HEK293 (cell line): ENCODE data around the gene ADAMTS10.

Source experiments
- CTCF ChIA-PET: fragments of 350-600 bp; formaldehyde crosslinking; extraction: SDS; loops from one replicate; lab custom pipeline; 2021; ENCODE audit warnings: antibody characterized with exemption; lab: Yijun Ruan, JAX
- POLR2A ChIA-PET: fragments of 300-600 bp; formaldehyde crosslinking; extraction: SDS; loops from one replicate; lab custom pipeline; 2020; ENCODE audit warnings: antibody characterized with exemption, inconsistent platforms; lab: Yijun Ruan, JAX
- H3K27ac ChIP-seq: fragments of 200-500 bp; sonication (Bioruptor generic); 2 replicates; pipeline ENCODE4 v1.5.1; 2014; ENCODE audit warnings: low read depth, low read length, control low read depth, inconsistent platforms; ENCODE audit errors: extremely low read depth
- H3K36me3 ChIP-seq, 2 experiments: fragments of 200-500 bp in 1 of 2; sonication (Bioruptor generic) in 1 of 2; 1 replicate in 1 of 2; 2 replicates in 1 of 2; pipeline ENCODE4 v1.5.1; 2014 to 2017; ENCODE audit warnings: inconsistent platforms in 2 of 2, low read length in 2 of 2; ENCODE audit not compliant: control insufficient read depth in 2 of 2, insufficient read depth in 1 of 2
- H3K4me1 ChIP-seq: fragments of 200-500 bp; sonication (Bioruptor generic); 2 replicates; pipeline ENCODE4 v1.5.1; 2014; ENCODE audit warnings: mild to moderate bottlenecking, low read length, inconsistent platforms; ENCODE audit not compliant: control insufficient read depth, insufficient read depth
- H3K4me3 ChIP-seq: 2 replicates; pipeline ENCODE4 v1.5.1; 2011; ENCODE audit warnings: low read depth, mild to moderate bottlenecking, control low read depth, low read length, moderate library complexity
- H3K9me3 ChIP-seq: fragments of 200-500 bp; sonication (Bioruptor generic); 2 replicates; pipeline ENCODE4 v1.5.1; 2014; ENCODE audit warnings: low read depth, low read length, inconsistent platforms; ENCODE audit not compliant: control insufficient read depth, insufficient read depth
- BCL11B ChIP-seq: fragments of 450-650 bp; formaldehyde crosslinking; IDR thresholded peaks from 2 replicates; pipeline ENCODE4 v1.5.1; 2016; ENCODE audit warnings: low read depth, missing biosample characterization, missing genetic modification characterization
- KLF9 ChIP-seq: fragments of 450-650 bp; formaldehyde crosslinking; IDR thresholded peaks from 2 replicates; pipeline ENCODE4 v1.5.1; 2016; ENCODE audit warnings: missing biosample characterization, missing genetic modification characterization, low read depth
- PRDM6 ChIP-seq: fragments of 450-650 bp; formaldehyde crosslinking; IDR thresholded peaks from 2 replicates; pipeline ENCODE4 v1.5.1; 2017; ENCODE audit warnings: missing biosample characterization, missing genetic modification characterization
- TSHZ1 ChIP-seq: fragments of 450-650 bp; formaldehyde crosslinking; IDR thresholded peaks from 2 replicates; pipeline ENCODE4 v1.5.1; 2016; ENCODE audit warnings: missing biosample characterization, missing genetic modification characterization, borderline replicate concordance
- ZBTB44 ChIP-seq: fragments of 450-650 bp; IDR thresholded peaks from 2 replicates; pipeline ENCODE4 v1.5.1; 2018; ENCODE audit warnings: missing biosample characterization, mild to moderate bottlenecking, missing genetic modification characterization
- ZFP41 ChIP-seq: fragments of 450-650 bp; formaldehyde crosslinking; IDR thresholded peaks from 2 replicates; pipeline ENCODE4 v1.5.1; 2016; ENCODE audit warnings: missing biosample characterization, missing genetic modification characterization, borderline replicate concordance
- ZNF10 ChIP-seq: fragments of 450-650 bp; formaldehyde crosslinking; IDR thresholded peaks from 2 replicates; pipeline ENCODE4 v1.5.1; 2017; ENCODE audit warnings: missing biosample characterization, missing genetic modification characterization
- ZNF324 ChIP-seq: fragments of 450-650 bp; formaldehyde crosslinking; IDR thresholded peaks from 2 replicates; pipeline ENCODE4 v1.5.1; 2016; ENCODE audit warnings: missing biosample characterization, missing genetic modification characterization
- ZNF335 ChIP-seq: fragments of 450-650 bp; formaldehyde crosslinking; conservative IDR thresholded peaks from 2 replicates; pipeline ENCODE4 v1.5.1; 2016; ENCODE audit warnings: missing biosample characterization, missing genetic modification characterization
- ZNF366 ChIP-seq: fragments of 450-650 bp; formaldehyde crosslinking; conservative IDR thresholded peaks from 2 replicates; pipeline ENCODE4 v1.5.1; 2016; ENCODE audit warnings: missing biosample characterization, missing genetic modification characterization
- ZNF488 ChIP-seq: fragments of 450-650 bp; formaldehyde crosslinking; IDR thresholded peaks from 2 replicates; pipeline ENCODE4 v1.5.1; 2016; ENCODE audit warnings: missing biosample characterization, missing genetic modification characterization
- ZNF629 ChIP-seq: fragments of 450-650 bp; formaldehyde crosslinking; IDR thresholded peaks from 2 replicates; pipeline ENCODE4 v1.5.1; 2017; ENCODE audit warnings: missing biosample characterization, missing genetic modification characterization
- ZNF654 ChIP-seq: fragments of 450-650 bp; formaldehyde crosslinking; IDR thresholded peaks from 2 replicates; pipeline ENCODE4 v1.5.1; 2016; ENCODE audit warnings: low read depth, missing biosample characterization, missing genetic modification characterization
- ZNF843 ChIP-seq: fragments of 450-650 bp; formaldehyde crosslinking; IDR thresholded peaks from 2 replicates; pipeline ENCODE4 v1.5.1; 2016; ENCODE audit warnings: missing biosample characterization, missing genetic modification characterization
- ZSCAN16 ChIP-seq: fragments of 450-650 bp; formaldehyde crosslinking; IDR thresholded peaks from 2 replicates; pipeline ENCODE4 v1.5.1; 2016; ENCODE audit warnings: missing biosample characterization, missing genetic modification characterization

The ADAMTS10 gene

GRCh38 chr19:8592231-8593009, 18.1 kb downstream of the ADAMTS10 start (continued):
- TF ChIP-seq TSHZ1 (no peak), PRDM6 (no peak), KLF9 (tag by site-specific recombination) (peak; percentile 100), ZFP41 (tag by site-specific recombination) (no peak), BCL11B (tag by site-specific recombination) (no peak), ZBTB44 (no peak), ZNF10 (tag by site-specific recombination) (no peak), ZNF488 (tag by site-specific recombination) (no peak), ZNF843 (tag by site-specific recombination) (no peak), ZNF366 (tag by site-specific recombination) (no peak), ZNF629 (tag by site-specific recombination) (no peak)
- TF ChIP-seq, all 188 proteins: peak for 18

- ChIA-PET CTCF (interaction anchor here (0.6 to 6.8 kb wide), 3 partner anchors 10 to 236 kb away, joined by 3 to 60 read pairs (median 5); partner anchors contain the start of gene MYO1F), POLR2A (no interaction called here)
- no peaks in the 10 kb centered on the region for H3K4me1 ChIP-seq
- TF ChIP-seq ZSCAN16 (tag by site-specific recombination) = no peak
- TF ChIP-seq ZNF654 (tag by site-specific recombination) = no peak
- no peak for TF ChIP-seq ZNF324
- no peak for TF ChIP-seq ZNF335 (tag by site-specific recombination)
- no peaks in the 10 kb centered on the region for H3K36me3 ChIP-seq
- no peaks in the 10 kb centered on the region for H3K9me3 ChIP-seq
- H3K4me3 ChIP-seq = no peak overlapping the region
- no peak overlapping the region for H3K27ac ChIP-seq
Observed at GRCh38 chr19:8589177-8589714, 21.3 kb downstream of the ADAMTS10 start.
